HTERT RPE-1 (cell line): ENCODE results near the gene BCAS3.
"Not testable (repeated sequence)": the region's sequence is repeated elsewhere in the genome, so short reads cannot be mapped to it uniquely, and the experiment has no call there.

Source experiments
- in situ Hi-C: fragments of 300-500 bp; cut with MboI; formaldehyde crosslinking; loops from 4 replicates; pipeline ENCODE4 v1.14.3; 2020; ENCODE audit warnings: low sequenced_read_pairs

The BCAS3 gene

GRCh38 chr17:61426482-61427304 is 749.0 kb downstream of the BCAS3 start:
- in situ Hi-C loops: no loop called here

GRCh38 chr17:61427567-61427966 is 749.9 kb downstream of the BCAS3 start:
- in situ Hi-C loops: no loop called here

- in situ Hi-C loops: no loop called here
Measured at GRCh38 chr17:61429274-61429673, 751.6 kb downstream of the BCAS3 start.

GRCh38 chr17:61429831-61430230 is 752.2 kb downstream of the BCAS3 start:
- in situ Hi-C loops: not testable (repeated sequence)

- in situ Hi-C loops: no loop called here
Measured at GRCh38 chr17:61431594-61432311, 754.1 kb downstream of the BCAS3 start.

GRCh38 chr17:61436273-61436672 is 758.6 kb downstream of the BCAS3 start:
- in situ Hi-C loops: no loop called here

- in situ Hi-C loops: no loop called here
Measured at GRCh38 chr17:61436995-61437704, 759.5 kb downstream of the BCAS3 start.

GRCh38 chr17:61440697-61441096 is 763.0 kb downstream of the BCAS3 start:
- in situ Hi-C loops: no loop called here

- in situ Hi-C loops: not testable (repeated sequence)
Measured at GRCh38 chr17:61441507-61441906, 763.9 kb downstream of the BCAS3 start.

- in situ Hi-C loops: no loop called here
Measured at GRCh38 chr17:61442136-61442775, 764.6 kb downstream of the BCAS3 start.
